ENCODE data around the gene RNU7-1.

The RNU7-1 gene

DNA sequence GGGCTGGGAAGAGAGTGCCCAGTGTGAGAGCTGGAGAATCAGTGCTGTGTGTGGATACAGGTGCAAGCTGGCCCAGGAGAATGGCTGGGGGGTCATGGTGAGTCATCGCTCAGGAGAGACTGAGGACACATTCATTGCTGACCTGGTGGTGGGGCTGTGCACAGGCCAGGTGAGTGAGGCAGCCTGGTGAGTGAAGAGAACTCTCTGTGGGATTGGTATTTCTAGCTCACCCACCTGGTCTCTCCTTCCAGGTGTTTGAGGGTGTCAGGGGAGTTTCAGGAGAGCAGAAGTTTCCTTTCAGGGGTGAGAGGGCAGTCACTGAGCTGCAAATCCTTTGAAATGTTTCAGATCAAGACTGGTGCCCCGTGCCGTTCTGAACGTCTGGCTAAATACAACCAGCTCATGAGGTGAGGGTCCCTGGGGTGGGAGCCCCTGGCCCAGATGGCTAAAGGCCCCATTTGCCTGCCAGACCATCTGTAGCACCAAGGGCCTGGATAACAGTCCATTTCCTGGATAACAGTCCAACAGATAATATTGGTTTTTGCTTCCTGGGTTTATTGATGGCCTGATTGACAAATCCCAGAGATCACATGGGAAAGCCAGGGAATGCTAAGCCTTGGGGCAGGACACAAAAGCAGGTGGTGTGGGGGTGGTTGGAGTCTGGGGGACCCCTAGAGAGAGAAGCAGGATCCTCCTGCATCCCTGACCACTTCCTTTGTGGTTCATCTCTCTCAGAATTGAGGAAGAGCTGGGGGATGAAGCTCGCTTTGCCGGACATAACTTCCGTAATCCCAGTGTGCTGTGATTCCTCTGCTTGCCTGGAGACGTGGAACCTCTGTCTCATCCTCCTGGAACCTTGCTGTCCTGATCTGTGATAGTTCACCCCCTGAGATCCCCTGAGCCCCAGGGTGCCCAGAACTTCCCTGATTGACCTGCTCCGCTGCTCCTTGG is 21.3 kb upstream of the RNU7-1 start:
- no peak overlapping the region for H3K27ac ChIP-seq
- TF ChIP-seq, protein P1, sequence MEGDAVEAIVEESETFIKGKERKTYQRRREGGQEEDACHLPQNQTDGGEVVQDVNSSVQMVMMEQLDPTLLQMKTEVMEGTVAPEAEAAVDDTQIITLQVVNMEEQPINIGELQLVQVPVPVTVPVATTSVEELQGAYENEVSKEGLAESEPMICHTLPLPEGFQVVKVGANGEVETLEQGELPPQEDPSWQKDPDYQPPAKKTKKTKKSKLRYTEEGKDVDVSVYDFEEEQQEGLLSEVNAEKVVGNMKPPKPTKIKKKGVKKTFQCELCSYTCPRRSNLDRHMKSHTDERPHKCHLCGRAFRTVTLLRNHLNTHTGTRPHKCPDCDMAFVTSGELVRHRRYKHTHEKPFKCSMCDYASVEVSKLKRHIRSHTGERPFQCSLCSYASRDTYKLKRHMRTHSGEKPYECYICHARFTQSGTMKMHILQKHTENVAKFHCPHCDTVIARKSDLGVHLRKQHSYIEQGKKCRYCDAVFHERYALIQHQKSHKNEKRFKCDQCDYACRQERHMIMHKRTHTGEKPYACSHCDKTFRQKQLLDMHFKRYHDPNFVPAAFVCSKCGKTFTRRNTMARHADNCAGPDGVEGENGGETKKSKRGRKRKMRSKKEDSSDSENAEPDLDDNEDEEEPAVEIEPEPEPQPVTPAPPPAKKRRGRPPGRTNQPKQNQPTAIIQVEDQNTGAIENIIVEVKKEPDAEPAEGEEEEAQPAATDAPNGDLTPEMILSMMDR (conservative IDR thresholded peaks at IDR 0.05): no peak

DNA sequence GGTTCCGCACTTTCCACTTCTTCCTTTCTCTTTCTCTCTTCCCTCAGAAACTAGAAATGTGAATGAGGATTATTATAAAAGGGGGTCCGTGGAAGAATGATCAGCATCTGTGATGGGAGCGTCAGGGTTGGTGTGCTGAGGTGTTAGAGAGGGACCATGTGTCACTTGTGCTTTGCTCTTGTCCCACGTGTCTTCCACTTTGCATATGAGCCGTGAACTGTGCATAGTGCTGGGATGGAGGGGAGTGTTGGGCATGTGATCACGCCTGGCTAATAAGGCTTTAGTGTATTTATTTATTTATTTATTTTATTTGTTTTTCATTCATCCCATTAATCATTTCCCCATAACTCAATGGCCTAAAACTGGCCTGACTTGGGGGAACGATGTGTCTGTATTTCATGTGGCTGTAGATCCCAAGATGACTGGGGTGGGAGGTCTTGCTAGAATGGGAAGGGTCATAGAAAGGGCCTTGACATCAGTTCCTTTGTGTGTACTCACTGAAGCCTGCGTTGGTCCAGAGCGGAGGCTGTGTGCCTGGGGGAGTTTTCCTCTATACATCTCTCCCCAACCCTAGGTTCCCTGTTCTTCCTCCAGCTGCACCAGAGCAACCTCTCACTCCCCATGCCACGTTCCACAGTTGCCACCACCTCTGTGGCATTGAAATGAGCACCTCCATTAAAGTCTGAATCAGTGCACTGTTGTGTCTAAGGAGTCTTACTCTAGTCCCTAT is 20.4 kb upstream of the RNU7-1 start:
- H3K27ac ChIP-seq: peak overlapping the region; percentile 96; the same call in 1 of the 2 replicates
- TF ChIP-seq, protein P1 (conservative IDR thresholded peaks at IDR 0.05): no peak

DNA sequence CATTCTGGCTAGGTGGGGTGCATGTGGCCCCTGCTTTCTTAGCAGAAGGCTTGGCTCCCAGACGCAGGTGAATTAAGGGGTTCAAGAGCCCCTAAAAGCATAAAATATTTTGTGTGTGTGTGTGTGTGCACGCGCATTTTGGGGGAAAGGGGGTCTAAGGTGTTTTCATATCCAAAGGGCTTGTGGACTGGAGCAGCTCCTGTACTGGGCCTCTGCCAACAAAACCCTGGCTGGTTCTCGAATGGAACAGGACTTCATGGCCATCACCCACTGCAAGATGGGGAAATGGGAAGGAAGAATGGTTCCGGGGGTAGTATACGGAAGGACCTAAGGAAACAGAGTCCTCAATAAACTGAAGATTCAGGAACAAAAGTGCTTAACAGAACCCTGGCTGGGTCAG is 19.8 kb upstream of the RNU7-1 start:
- H3K27ac ChIP-seq: peak overlapping the region; percentile 96
- TF ChIP-seq, protein P1 (conservative IDR thresholded peaks at IDR 0.05): no peak

DNA sequence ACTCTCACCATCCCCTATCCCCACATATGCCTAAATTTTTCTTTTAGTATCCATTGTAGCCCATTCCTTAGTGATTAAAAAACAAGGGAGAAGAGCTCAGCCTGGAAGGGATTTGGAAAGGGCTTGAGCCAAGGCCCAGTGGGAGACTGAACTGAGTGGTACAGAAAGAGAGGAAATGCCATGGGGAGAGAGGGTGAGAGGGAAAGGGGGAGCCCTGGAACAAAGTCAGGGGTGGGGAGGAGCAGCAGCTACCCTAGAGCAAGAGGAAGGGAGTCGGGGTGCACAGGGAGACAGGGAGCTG is 18.4 kb upstream of the RNU7-1 start:
- H3K27ac ChIP-seq: peak overlapping the region; percentile 96
- TF ChIP-seq, protein P1 (conservative IDR thresholded peaks at IDR 0.05): no peak

DNA sequence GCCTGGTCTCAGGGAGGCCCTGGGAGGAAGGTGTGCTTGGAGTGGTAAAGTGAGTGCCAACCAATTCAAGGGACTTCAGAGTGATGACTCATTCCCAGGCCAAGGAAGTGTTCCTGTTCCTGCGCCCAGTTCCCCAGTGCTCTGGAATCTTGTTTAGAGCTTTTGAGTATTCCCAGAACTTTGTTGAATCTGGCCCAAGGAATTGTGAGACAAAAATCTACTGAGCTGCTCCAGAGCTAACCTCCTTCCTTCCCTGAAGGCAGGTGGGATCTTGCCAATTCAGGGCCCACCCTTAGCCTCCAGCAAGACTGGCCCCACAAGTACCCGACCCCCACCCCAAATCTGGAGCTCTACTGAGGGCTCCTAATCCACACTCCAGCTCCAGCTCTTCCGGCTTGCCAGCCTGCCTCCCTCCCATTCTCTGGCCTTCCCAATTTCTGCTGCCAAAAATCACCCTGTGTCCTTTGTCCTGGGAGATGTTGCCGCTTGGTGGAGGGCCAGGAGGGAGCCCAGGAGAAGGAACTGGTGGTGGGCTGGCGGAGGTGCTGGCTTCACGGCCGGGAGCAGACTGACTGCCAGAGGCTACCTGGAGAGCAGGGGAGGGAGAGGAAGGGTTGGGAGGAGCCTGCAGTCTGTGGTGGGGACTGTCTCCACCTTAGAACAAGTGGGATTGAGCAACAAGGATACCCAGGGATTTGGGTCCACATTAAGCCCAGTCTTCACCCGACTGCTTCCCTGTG is 17.9 kb upstream of the RNU7-1 start:
- TF ChIP-seq, protein P1 (conservative IDR thresholded peaks at IDR 0.05): 0 out of 2 replicates have a peak, but pooled peaks have one; percentile 10
- H3K27ac ChIP-seq: peak overlapping the region; percentile 96

DNA sequence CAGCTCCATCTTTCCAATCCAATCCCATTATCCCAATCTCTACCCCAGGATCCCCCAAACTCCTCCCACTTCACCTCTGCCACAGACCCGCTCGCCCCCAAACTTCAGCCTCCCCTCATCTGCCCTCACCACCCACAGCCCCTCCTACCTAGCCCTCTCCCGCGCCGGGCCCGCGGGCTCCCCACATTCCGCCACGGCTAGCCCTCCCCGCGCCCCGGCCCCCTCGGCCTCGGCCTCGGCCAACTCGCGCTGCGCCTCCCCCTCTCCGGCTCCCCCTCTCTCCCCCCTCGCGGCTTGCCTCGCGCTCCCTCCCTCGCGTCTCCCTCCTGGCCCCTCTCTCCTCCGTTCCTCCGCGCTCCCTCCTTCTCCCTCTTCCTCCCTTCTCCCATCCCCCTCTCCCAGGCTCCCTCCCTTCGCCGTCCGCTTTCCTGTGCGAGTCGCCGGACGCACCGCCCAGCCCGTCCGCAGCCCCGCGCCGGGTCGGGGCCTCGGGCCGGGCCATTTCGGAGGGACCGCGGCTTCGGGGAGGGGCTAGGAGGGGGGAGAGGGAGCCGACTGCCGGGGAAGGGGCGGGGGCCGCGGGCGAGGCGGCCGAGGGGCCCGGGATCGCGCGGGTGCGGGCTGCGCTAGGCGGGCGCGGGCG is 16.1 kb upstream of the RNU7-1 start, which contains the start of gene ATN1:
ATN1 (plus strand) TSS at position 581 of the 643 bp plus-strand sequence. CDS start 6,043 bp downstream, outside the sequence.
- H3K27ac ChIP-seq: peak within 1 kb of the TSS; percentile 96
- TF ChIP-seq, protein P1 (conservative IDR thresholded peaks at IDR 0.05): no peak
